GM21737 (cell line): ENCODE results near the gene COL16A1.

Experiments
- ATAC-seq: cut with Tn5 transposase; IDR thresholded peaks from one replicate; pipeline ENCODE4 v1.9.1; 2021; ENCODE audit warnings: mild to moderate bottlenecking, moderate library complexity; ENCODE audit not compliant: unreplicated experiment

Gene COL16A1

GRCh38 chr1:31689379-31689778 is 14.4 kb downstream of the COL16A1 start:
- ATAC-seq, result no peak

- no peak for ATAC-seq
Measured at GRCh38 chr1:31688233-31688918, 15.4 kb downstream of the COL16A1 start.

GRCh38 chr1:31687601-31688000 is 16.2 kb downstream of the COL16A1 start:
- ATAC-seq, result no peak

GRCh38 chr1:31685795-31686194 is 18.0 kb downstream of the COL16A1 start:
- no peak for ATAC-seq

GRCh38 chr1:31683997-31684396 is 19.8 kb downstream of the COL16A1 start:
- no peak for ATAC-seq

GRCh38 chr1:31681415-31681814 is 22.4 kb downstream of the COL16A1 start:
- no peak for ATAC-seq

GRCh38 chr1:31679676-31680230 is 24.1 kb downstream of the COL16A1 start:
- no peak for ATAC-seq

GRCh38 chr1:31679091-31679490 is 24.7 kb downstream of the COL16A1 start:
- ATAC-seq, result no peak

- ATAC-seq, result no peak
Measured at GRCh38 chr1:31678681-31679080, 25.1 kb downstream of the COL16A1 start.

- no peak for ATAC-seq
Measured at GRCh38 chr1:31677949-31678348, 25.9 kb downstream of the COL16A1 start.

- no peak for ATAC-seq
Measured at GRCh38 chr1:31677401-31677800, 26.4 kb downstream of the COL16A1 start.

- ATAC-seq, result no peak
Measured at GRCh38 chr1:31675756-31676155, 28.1 kb downstream of the COL16A1 start.

GRCh38 chr1:31675161-31675560 is 28.7 kb downstream of the COL16A1 start:
- no peak for ATAC-seq

GRCh38 chr1:31674626-31675025 is 29.2 kb downstream of the COL16A1 start:
- ATAC-seq, result no peak

- ATAC-seq, result no peak
Measured at GRCh38 chr1:31673433-31673832, 30.4 kb downstream of the COL16A1 start.

GRCh38 chr1:31672986-31673385 is 30.8 kb downstream of the COL16A1 start:
- ATAC-seq, result no peak

GRCh38 chr1:31671561-31672201 is 32.1 kb downstream of the COL16A1 start:
- ATAC-seq, result no peak

- ATAC-seq, result no peak
Measured at GRCh38 chr1:31671147-31671546, 32.7 kb downstream of the COL16A1 start.

- ATAC-seq, result no peak
Measured at GRCh38 chr1:31670593-31670964, 33.2 kb downstream of the COL16A1 start.

- no peak for ATAC-seq
Measured at GRCh38 chr1:31669786-31670592, 33.8 kb downstream of the COL16A1 start.

- ATAC-seq, result no peak
Measured at GRCh38 chr1:31669433-31669785, 34.4 kb downstream of the COL16A1 start.
